Left lung (tissue), 10 donors: ENCODE measurements around the gene WWOX. TPM values are rescaled to one million over a fixed set of nuclear protein-coding genes. Genes with fewer than 3 reads are reported as not detected.

Source experiments
- ATAC-seq: fragments of 200-7000 bp; cut with Tn5 transposase; one replicate; pipeline ENCODE4 v1.9.1; 2020; ENCODE audit warnings: moderate library complexity
- DNase-seq, 4 donors: peaks; one replicate each; pipeline ENCODE4 v3.0.0-alpha.2; 2013 to 2020
- H3K27ac ChIP-seq, 2 donors: fragments of 200-600 bp; sonication (generic) in 1 of 2; one replicate each; pipeline versions ENCODE4 v1.5.0 to v1.8.0; 2020 to 2021
- H3K27me3 ChIP-seq, 2 donors: fragments of 200-600 bp; sonication (generic) in 1 of 2; one replicate each; pipeline versions ENCODE4 v1.5.0 to v1.8.0; 2020 to 2021
- H3K36me3 ChIP-seq, 2 donors: fragments of 200-600 bp; sonication (generic) in 1 of 2; one replicate each; pipeline versions ENCODE4 v1.5.0 to v1.8.0; 2020 to 2021
- H3K4me1 ChIP-seq, 2 donors: fragments of 200-600 bp; one replicate each; pipeline ENCODE4 v1.8.0; 2021
- H3K4me3 ChIP-seq, 2 donors: fragments of 200-600 bp; sonication (generic) in 1 of 2; one replicate each; pipeline versions ENCODE4 v1.5.0 to v1.8.0; 2020 to 2021; ENCODE audit warnings: mild to moderate bottlenecking in 1 of 2
- H3K9me3 ChIP-seq, 2 donors: fragments of 200-600 bp; sonication (generic) in 1 of 2; one replicate each; pipeline versions ENCODE4 v1.5.0 to v1.8.0; 2020 to 2021
- CTCF ChIP-seq, 2 donors: fragments of 200-600 bp; sonication (generic) in 1 of 2; IDR thresholded peaks; one replicate each; pipeline versions ENCODE4 v1.5.0 to v1.8.0; 2021; ENCODE audit warnings: antibody characterized with exemption in 2 of 2
- intact Hi-C, 2 donors: fragments of 100-400 bp; cut with DNase I; formaldehyde crosslinking; loops; one replicate each; pipeline versions ENCODE4 v1.11.2 to v1.14.2; 2022
- polyA plus RNA-seq, 6 donors: library from polyadenylated mRNA; unstranded; fragments of 120-200 nt; gene quantifications; one replicate each; pipeline ENCODE4 v1.2.1, GENCODE V29; 2013; ENCODE audit not compliant: insufficient read length in 6 of 6
- total RNA-seq, 2 donors: library from RNA; stranded (reverse); fragmentation: NEBNext Ultra II Directional; extraction: Animal tissue kit (Norgen Biotek cat#: 25700); gene quantifications; one replicate each; pipeline ENCODE4 v1.2.1, GENCODE V29; 2021
- donor health status: DM: no; HTN: yes; CAD: no.
- donor health status: DM: no; HTN: no; CAD: no.

WWOX gene
- total and polyA plus RNA-seq, 8 donors, result 17.2 to 40.3 (median 30.8) TPM

GRCh38 chr16:78794581-78795250 is 695.3 kb downstream of the WWOX start:
- no peak for TF ChIP-seq CTCF (IDR thresholded peaks at IDR 0.05)
- H3K4me1 ChIP-seq, result no peaks in the 10 kb centered on the region
- no peaks in the 10 kb centered on the region for H3K9me3 ChIP-seq
- H3K27me3 ChIP-seq, result no peaks in the 10 kb centered on the region
- H3K27ac ChIP-seq, result no peak overlapping the region
- DNase-seq, result no peak
- H3K4me3 ChIP-seq, result no peak overlapping the region
- intact Hi-C loops, result no loop called here
- ATAC-seq, result no peak
- no peaks in the 10 kb centered on the region for H3K36me3 ChIP-seq

- Histone ChIP-seq H3K9me3 (no peaks in the 10 kb centered on the region), H3K27me3 (no peaks in the 10 kb centered on the region), H3K36me3 (no peaks in the 10 kb centered on the region), H3K27ac (no peak overlapping the region), H3K4me1 (no peaks in the 10 kb centered on the region), H3K4me3 (no peak overlapping the region)
- intact Hi-C loops, result no loop called here
- ATAC-seq, result no peak
- no peak for DNase-seq
- TF ChIP-seq CTCF (IDR thresholded peaks at IDR 0.05), result no peak
Observed at GRCh38 chr16:78795433-78795832, 696.0 kb downstream of the WWOX start.

- H3K36me3 ChIP-seq, result no peaks in the 10 kb centered on the region
- no peak for TF ChIP-seq CTCF (IDR thresholded peaks at IDR 0.05)
- ATAC-seq, result peak; percentile 52
- H3K27ac ChIP-seq, result no peak overlapping the region
- intact Hi-C loops, result no loop called here
- H3K27me3 ChIP-seq, result no peaks in the 10 kb centered on the region
- H3K4me3 ChIP-seq, result no peak overlapping the region
- DNase-seq, result peak in 2 of 4 donors; percentile 48 to 72
- H3K4me1 ChIP-seq, result no peaks in the 10 kb centered on the region
- no peaks in the 10 kb centered on the region for H3K9me3 ChIP-seq
Observed at GRCh38 chr16:78796221-78796866, 696.9 kb downstream of the WWOX start.

GRCh38 chr16:78799429-78799828 is 700.0 kb downstream of the WWOX start:
- H3K36me3 ChIP-seq, result no peaks in the 10 kb centered on the region
- no peaks in the 10 kb centered on the region for H3K27me3 ChIP-seq
- no peaks in the 10 kb centered on the region for H3K9me3 ChIP-seq
- DNase-seq (no peak), ATAC-seq (no peak)
- H3K27ac ChIP-seq, result no peak overlapping the region
- intact Hi-C loops, result no loop called here
- H3K4me3 ChIP-seq, result no peak overlapping the region
- TF ChIP-seq CTCF (IDR thresholded peaks at IDR 0.05), result no peak
- no peaks in the 10 kb centered on the region for H3K4me1 ChIP-seq

GRCh38 chr16:78800523-78800922 is 701.1 kb downstream of the WWOX start:
- TF ChIP-seq CTCF (IDR thresholded peaks at IDR 0.05), result no peak
- Histone ChIP-seq H3K36me3 (no peaks in the 10 kb centered on the region), H3K9me3 (no peaks in the 10 kb centered on the region), H3K4me3 (no peak overlapping the region), H3K27me3 (no peaks in the 10 kb centered on the region), H3K27ac (no peak overlapping the region), H3K4me1 (no peaks in the 10 kb centered on the region)
- intact Hi-C loops, result no loop called here
- DNase-seq (no peak), ATAC-seq (no peak)
